ENCODE measurements around the gene CNTNAP2. TPM values are rescaled to one million over a fixed set of nuclear protein-coding genes. Genes with fewer than 3 reads are reported as not detected.

CNTNAP2 gene
- total RNA-seq, 1 donor from 2014 or later = 0.48 TPM

- no peak for ATAC-seq (ENCODE audit: poor library complexity)
- intact Hi-C loops (cut with DNase I) = no loop called here
- no peak for DNase-seq
Observed at GRCh38 chr7:146387140-146387539, 270.5 kb downstream of the CNTNAP2 start.

- DNase-seq = no peak
- intact Hi-C loops (cut with DNase I) = no loop called here
- ATAC-seq (ENCODE audit: poor library complexity) = no peak
Observed at GRCh38 chr7:146388928-146389327, 272.3 kb downstream of the CNTNAP2 start.

- intact Hi-C loops (cut with DNase I) = no loop called here
- no peak for DNase-seq
- ATAC-seq (ENCODE audit: poor library complexity) = no peak
Observed at GRCh38 chr7:146393346-146393745, 276.7 kb downstream of the CNTNAP2 start.

DNA sequence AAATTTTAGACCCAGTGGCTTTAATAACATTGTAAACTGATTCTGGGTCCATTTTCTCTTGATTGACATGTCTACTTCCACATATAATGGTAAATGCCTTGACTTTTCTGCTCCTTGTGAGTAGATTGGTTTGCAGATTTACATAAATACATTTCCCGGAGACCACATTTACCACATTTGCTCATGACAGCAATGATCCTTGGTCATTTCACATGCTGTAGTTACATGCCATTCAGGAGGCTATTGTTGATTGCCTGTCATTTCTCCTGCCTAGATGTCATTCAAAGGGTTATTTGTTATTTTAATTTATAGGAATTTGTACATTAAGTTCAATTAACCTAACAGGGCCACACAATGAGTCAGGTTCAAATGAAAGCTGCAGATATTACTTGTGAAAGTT, 280.5 kb downstream of the CNTNAP2 start:
- ATAC-seq (ENCODE audit: poor library complexity) = no peak
- intact Hi-C loops (cut with DNase I) = no loop called here
- DNase-seq = no peak

- ATAC-seq (ENCODE audit: poor library complexity) (no peak), DNase-seq (no peak)
- intact Hi-C loops (cut with DNase I) = no loop called here
Observed at GRCh38 chr7:146401939-146402338, 285.3 kb downstream of the CNTNAP2 start.

DNA sequence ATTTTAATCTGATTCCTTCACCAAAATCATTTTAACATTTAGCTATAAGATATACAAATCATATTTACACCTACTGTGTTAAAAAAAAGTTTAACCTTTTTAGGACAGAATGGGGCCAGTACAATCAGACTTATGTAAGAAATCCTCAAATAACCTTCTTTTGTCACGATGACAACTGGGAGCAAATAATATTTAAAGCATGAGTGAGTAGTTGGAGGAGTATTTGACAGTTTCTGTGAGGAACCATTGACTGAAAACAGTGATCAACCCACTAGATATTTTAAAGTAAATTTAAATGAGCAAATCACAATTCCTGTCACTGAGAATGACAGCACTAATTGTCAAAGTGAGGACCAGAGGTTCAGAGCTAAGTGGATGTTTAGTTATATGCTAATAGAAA, 289.1 kb downstream of the CNTNAP2 start:
- ATAC-seq (ENCODE audit: poor library complexity) (no peak), DNase-seq (no peak)
- intact Hi-C loops (cut with DNase I) = no loop called here

GRCh38 chr7:146411975-146412374, 295.4 kb downstream of the CNTNAP2 start:
- DNase-seq (no peak), ATAC-seq (ENCODE audit: poor library complexity) (no peak)
- intact Hi-C loops (cut with DNase I) = no loop called here

- DNase-seq (no peak), ATAC-seq (ENCODE audit: poor library complexity) (no peak)
- intact Hi-C loops (cut with DNase I) = no loop called here
Observed at GRCh38 chr7:146412781-146413180, 296.2 kb downstream of the CNTNAP2 start.

- no peak for ATAC-seq (ENCODE audit: poor library complexity)
- no peak for DNase-seq
- intact Hi-C loops (cut with DNase I) = no loop called here
Observed at GRCh38 chr7:146414373-146414772, 297.8 kb downstream of the CNTNAP2 start.

- no peak for ATAC-seq (ENCODE audit: poor library complexity)
- no peak for DNase-seq
- intact Hi-C loops (cut with DNase I) = no loop called here
Observed at GRCh38 chr7:146414937-146415336, 298.3 kb downstream of the CNTNAP2 start.

GRCh38 chr7:146417176-146417575, 300.6 kb downstream of the CNTNAP2 start:
- ATAC-seq (ENCODE audit: poor library complexity) (no peak), DNase-seq (no peak)
- intact Hi-C loops (cut with DNase I) = no loop called here

GRCh38 chr7:146423446-146423845, 306.8 kb downstream of the CNTNAP2 start:
- intact Hi-C loops (cut with DNase I) = no loop called here
- ATAC-seq (ENCODE audit: poor library complexity) (no peak), DNase-seq (no peak)

GRCh38 chr7:146424084-146424483, 307.5 kb downstream of the CNTNAP2 start:
- DNase-seq (no peak), ATAC-seq (ENCODE audit: poor library complexity) (no peak)
- intact Hi-C loops (cut with DNase I) = no loop called here

- DNase-seq = no peak
- intact Hi-C loops (cut with DNase I) = no loop called here
- ATAC-seq (ENCODE audit: poor library complexity) = no peak
Observed at GRCh38 chr7:146433501-146433900, 316.9 kb downstream of the CNTNAP2 start.

DNA sequence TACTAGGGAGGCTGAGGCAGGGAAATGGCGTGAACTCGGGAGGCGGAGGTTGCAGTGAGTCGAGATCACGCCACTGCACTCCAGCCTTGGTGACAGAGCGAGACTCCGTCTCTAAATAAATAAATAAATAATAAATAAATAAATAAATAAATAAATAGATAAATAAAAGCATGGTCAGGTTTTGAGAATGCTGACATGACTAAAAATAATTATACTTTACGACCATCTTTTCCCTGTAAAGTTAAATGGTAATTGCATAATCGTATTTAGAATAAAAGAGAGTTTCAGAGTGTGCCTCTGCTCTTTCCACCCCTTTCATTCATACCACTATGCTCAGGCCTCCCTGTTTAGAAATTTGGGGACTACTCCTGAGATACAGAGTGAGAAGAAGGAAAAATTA, 326.5 kb downstream of the CNTNAP2 start:
- intact Hi-C loops (cut with DNase I) = no loop called here
- DNase-seq (no peak), ATAC-seq (ENCODE audit: poor library complexity) (no peak)

GRCh38 chr7:146449625-146450024, 333.0 kb downstream of the CNTNAP2 start:
- intact Hi-C loops (cut with DNase I) = no loop called here

GRCh38 chr7:146455091-146455655, 338.6 kb downstream of the CNTNAP2 start:
- ATAC-seq (ENCODE audit: poor library complexity) = no peak
- intact Hi-C loops (cut with DNase I) = no loop called here
- DNase-seq = no peak

More at GRCh38 chr7:146449625-146450024, 333.0 kb downstream of the CNTNAP2 start:
- ATAC-seq (ENCODE audit: poor library complexity) (no peak), DNase-seq (no peak)

GRCh38 chr7:146479040-146479439, 362.4 kb downstream of the CNTNAP2 start:
- ATAC-seq (ENCODE audit: poor library complexity) = no peak
- no peak for DNase-seq
- intact Hi-C loops (cut with DNase I) = no loop called here

GRCh38 chr7:146486519-146486918, 369.9 kb downstream of the CNTNAP2 start:
- ATAC-seq (ENCODE audit: poor library complexity) = no peak
- intact Hi-C loops (cut with DNase I) = no loop called here

GRCh38 chr7:146492017-146492416, 375.4 kb downstream of the CNTNAP2 start:
- DNase-seq = no peak
- intact Hi-C loops (cut with DNase I) = no loop called here
- no peak for ATAC-seq (ENCODE audit: poor library complexity)

More at GRCh38 chr7:146486519-146486918, 369.9 kb downstream of the CNTNAP2 start:
- DNase-seq = no peak

DNA sequence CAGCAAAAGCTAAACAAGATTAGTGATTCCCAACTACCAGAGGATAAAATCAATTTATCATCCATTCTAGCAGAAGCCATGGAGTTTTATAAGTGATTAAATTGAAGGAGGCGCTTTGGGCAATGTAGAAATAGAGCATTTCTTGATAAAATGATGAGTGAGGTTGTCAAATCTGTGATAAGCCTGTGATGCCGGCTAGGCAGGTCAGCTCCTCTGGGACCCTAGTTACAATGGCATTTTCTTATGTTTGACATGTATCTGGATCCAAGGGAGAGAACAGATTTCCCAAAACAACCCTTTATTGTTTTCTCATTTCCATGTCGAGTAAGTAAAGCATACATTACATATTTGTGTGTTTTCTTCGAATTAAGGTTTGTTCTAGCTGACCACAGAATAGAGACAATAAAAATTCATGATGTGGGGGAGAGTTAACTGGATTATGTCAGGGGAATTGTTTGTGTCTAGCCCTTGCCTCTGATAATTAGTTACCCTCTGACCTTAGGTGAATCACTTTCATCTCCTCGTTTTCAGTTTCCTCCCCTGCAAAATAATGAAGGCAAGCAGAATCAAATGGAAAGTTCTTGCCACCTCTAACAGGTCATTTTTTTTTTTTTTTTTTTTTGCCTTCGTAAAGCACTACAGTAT, 378.5 kb downstream of the CNTNAP2 start:
- no peak for DNase-seq
- intact Hi-C loops (cut with DNase I) = no loop called here
- no peak for ATAC-seq (ENCODE audit: poor library complexity)

Measured in Right ventricle myocardium superior (tissue), 1 donor.